CD4-positive, alpha-beta T cell (primary cell): ENCODE data around the gene AHCYL2. TPM values are rescaled to one million over a fixed set of nuclear protein-coding genes. Genes with fewer than 3 reads are reported as not detected.

Experiments used
- ATAC-seq: fragments of 200-7000 bp; cut with Tn5 transposase; one replicate; pipeline ENCODE4 v1.10.0; 2022; ENCODE audit warnings: mild to moderate bottlenecking; ENCODE audit not compliant: poor library complexity
- CTCF ChIA-PET: fragments of 350-600 bp; sonication (Branson Sonifier 250); formaldehyde crosslinking; loops from one replicate; lab custom pipeline; 2021; ENCODE audit warnings: antibody characterized with exemption, inconsistent platforms; lab: Charles Lee
- POLR2A ChIA-PET: fragments of 350-600 bp; sonication (Branson Sonifier 250); formaldehyde crosslinking; loops from one replicate; lab custom pipeline; 2021; ENCODE audit warnings: antibody characterized with exemption, inconsistent platforms; lab: Charles Lee
- DNase-seq, 14 experiments: peaks; one replicate each; pipeline ENCODE4 v3.0.0-alpha.2; 2013 to 2020; ENCODE audit warnings: mixed read lengths in 2 of 14
- H3K27ac ChIP-seq, 2 donors: one replicate each; pipeline versions ENCODE4 v1.5.1 to v1.7.0; 2013; ENCODE audit warnings: low read length in 2 of 2, low read depth in 1 of 2, mild to moderate bottlenecking in 1 of 2
- H3K27me3 ChIP-seq, 2 experiments: 1 replicate in 1 of 2; 2 replicates in 1 of 2; pipeline versions ENCODE4 v1.6.1 to v1.7.0; 2013; ENCODE audit warnings: low read length in 2 of 2, control low read depth in 1 of 2, mild to moderate bottlenecking in 1 of 2, moderate library complexity in 1 of 2; ENCODE audit not compliant: insufficient read depth in 2 of 2, control insufficient read depth in 1 of 2
- H3K36me3 ChIP-seq: one replicate; pipeline ENCODE4 v1.6.1; 2013; ENCODE audit warnings: low read length, control low read depth; ENCODE audit not compliant: insufficient read depth
- H3K4me1 ChIP-seq: one replicate; pipeline ENCODE4 v1.6.1; 2013; ENCODE audit warnings: low read length, control low read depth; ENCODE audit not compliant: insufficient read depth
- H3K4me3 ChIP-seq: one replicate; pipeline ENCODE4 v1.5.1; 2013; ENCODE audit warnings: mild to moderate bottlenecking, low read length, moderate library complexity
- H3K9me3 ChIP-seq, 2 experiments: 1 replicate in 1 of 2; 2 replicates in 1 of 2; pipeline versions ENCODE4 v1.6.1 to v1.7.0; 2013; ENCODE audit warnings: low read length in 2 of 2, mild to moderate bottlenecking in 2 of 2, control low read depth in 1 of 2, moderate library complexity in 1 of 2; ENCODE audit not compliant: control insufficient read depth in 1 of 2, insufficient read depth in 1 of 2
- H3K27ac Mint-ChIP-seq: one replicate; pipeline ENCODE4 v1.8.0; 2020; ENCODE audit warnings: mixed read lengths
- H3K27me3 Mint-ChIP-seq: one replicate; pipeline ENCODE4 v1.8.0; 2021; ENCODE audit warnings: mixed read lengths
- H3K36me3 Mint-ChIP-seq: one replicate; pipeline ENCODE4 v1.8.0; 2021; ENCODE audit warnings: low read depth, mixed read lengths
- H3K4me1 Mint-ChIP-seq: one replicate; pipeline ENCODE4 v1.8.0; 2021; ENCODE audit warnings: low read depth, mixed read lengths
- H3K4me3 Mint-ChIP-seq: one replicate; pipeline ENCODE4 v1.8.0; 2020; ENCODE audit warnings: mild to moderate bottlenecking, mixed read lengths
- H3K9me3 Mint-ChIP-seq: one replicate; pipeline ENCODE4 v1.8.0; 2020; ENCODE audit warnings: mixed read lengths
- intact Hi-C, 2 experiments: fragments of 100-400 bp; cut with DNase I in 1 of 2; cut with micrococcal nuclease in 1 of 2; formaldehyde crosslinking; loops; one replicate each; pipeline versions ENCODE4 v1.15.1 to v1.9.0; 2023 to 2025; cut with DNase I, micrococcal nuclease
- total RNA-seq, 174 experiments: library from RNA in 2 of 174; stranded (reverse) in 2 of 174; gene quantifications; one replicate each; pipeline ENCODE4 v1.2.3 and lab custom pipeline; 2021 to 2026
- TF ChIP-seq, protein P1 (sequence below): fragments of 200-600 bp; IDR thresholded peaks from one replicate; pipeline ENCODE4 v1.8.0; 2022; ENCODE audit warnings: antibody characterized with exemption, mild to moderate bottlenecking

AHCYL2 gene
- total RNA-seq, 2 experiments from 2014 or later: 5.8 to 6.0 TPM

DNA sequence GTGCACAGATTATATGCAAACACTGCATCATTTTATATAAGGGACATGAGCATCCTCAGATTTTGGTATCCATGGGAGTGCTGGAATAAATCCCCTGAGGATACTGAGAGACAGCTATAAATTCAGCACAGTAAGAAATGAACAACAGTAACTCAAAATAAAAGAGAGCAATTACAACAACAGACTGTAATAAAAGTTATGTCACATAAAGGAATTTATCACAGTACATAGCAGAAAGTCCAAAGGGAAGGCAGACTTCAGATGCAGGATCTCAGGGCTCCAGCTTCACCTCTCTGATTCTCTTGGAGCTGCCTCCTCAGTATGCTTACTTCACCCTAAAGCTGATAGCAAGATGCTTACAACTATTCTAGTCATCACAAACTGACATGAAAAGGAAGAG is 165.5 kb downstream of the AHCYL2 start:
- Histone ChIP-seq H3K27ac (no peak overlapping the region), H3K36me3 (peaks cover 25% of the 10 kb centered on the region), H3K4me1 (no peaks in the 10 kb centered on the region), H3K9me3 (no peaks in the 10 kb centered on the region), H3K27me3 (no peaks in the 10 kb centered on the region), H3K4me3 (no peak overlapping the region)
- intact Hi-C loops: no loop called here
- H3K4me3 Mint-ChIP-seq: no peak overlapping the region
- ATAC-seq: no peak
- no peaks in the 10 kb centered on the region for H3K27me3 Mint-ChIP-seq
- H3K27ac Mint-ChIP-seq: no peak overlapping the region
- peaks cover 77% of the 10 kb centered on the region for H3K36me3 Mint-ChIP-seq
- TF ChIP-seq, protein P1, sequence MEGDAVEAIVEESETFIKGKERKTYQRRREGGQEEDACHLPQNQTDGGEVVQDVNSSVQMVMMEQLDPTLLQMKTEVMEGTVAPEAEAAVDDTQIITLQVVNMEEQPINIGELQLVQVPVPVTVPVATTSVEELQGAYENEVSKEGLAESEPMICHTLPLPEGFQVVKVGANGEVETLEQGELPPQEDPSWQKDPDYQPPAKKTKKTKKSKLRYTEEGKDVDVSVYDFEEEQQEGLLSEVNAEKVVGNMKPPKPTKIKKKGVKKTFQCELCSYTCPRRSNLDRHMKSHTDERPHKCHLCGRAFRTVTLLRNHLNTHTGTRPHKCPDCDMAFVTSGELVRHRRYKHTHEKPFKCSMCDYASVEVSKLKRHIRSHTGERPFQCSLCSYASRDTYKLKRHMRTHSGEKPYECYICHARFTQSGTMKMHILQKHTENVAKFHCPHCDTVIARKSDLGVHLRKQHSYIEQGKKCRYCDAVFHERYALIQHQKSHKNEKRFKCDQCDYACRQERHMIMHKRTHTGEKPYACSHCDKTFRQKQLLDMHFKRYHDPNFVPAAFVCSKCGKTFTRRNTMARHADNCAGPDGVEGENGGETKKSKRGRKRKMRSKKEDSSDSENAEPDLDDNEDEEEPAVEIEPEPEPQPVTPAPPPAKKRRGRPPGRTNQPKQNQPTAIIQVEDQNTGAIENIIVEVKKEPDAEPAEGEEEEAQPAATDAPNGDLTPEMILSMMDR: no peak
- DNase-seq: no peak
- no peaks in the 10 kb centered on the region for H3K4me1 Mint-ChIP-seq
- H3K9me3 Mint-ChIP-seq: no peaks in the 10 kb centered on the region
- ChIA-PET POLR2A (interaction anchor here (1.2 kb wide), 1 partner anchor 14 kb away, joined by 3 read pairs; no protein-coding TSS in a partner anchor), CTCF (interaction anchor here (0.6 to 1.3 kb wide), 2 partner anchors 11 to 1261 kb away, joined by 3 to 4 read pairs; no protein-coding TSS in a partner anchor)

DNA sequence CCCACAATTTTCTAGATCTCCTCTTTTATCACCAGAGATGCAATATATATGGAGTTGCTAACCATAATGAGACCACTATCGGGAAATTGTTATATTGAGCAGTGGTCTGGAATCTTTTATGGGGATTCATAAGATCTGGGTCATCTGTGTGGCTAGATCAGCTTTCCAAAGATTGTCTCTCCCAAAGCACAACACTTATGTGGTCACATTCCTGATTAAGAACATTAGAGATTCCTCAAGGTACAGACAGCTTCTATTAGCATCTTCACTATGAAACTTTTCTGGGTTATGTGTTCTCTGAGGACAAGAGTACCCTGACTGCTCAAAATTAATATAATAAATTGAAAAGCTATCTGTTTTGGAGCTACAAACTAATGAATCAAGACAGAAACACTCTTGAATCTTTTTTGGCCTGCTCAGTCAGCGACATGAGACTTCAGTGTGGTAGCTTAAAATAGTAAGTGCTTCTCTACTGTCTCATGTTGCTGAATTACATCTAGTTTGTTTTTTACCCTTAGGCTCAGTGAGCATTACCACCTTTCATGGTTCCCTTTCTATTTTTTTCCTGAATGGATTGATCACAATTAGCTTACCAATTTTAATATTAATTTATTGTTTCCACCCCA is 166.8 kb downstream of the AHCYL2 start:
- DNase-seq (no peak), ATAC-seq (no peak)
- Mint-ChIP-seq H3K4me3 (no peak overlapping the region), H3K4me1 (no peaks in the 10 kb centered on the region), H3K27me3 (no peaks in the 10 kb centered on the region), H3K9me3 (no peaks in the 10 kb centered on the region), H3K36me3 (peaks cover 82% of the 10 kb centered on the region), H3K27ac (no peak overlapping the region)
- Histone ChIP-seq H3K4me3 (no peak overlapping the region), H3K27ac (no peak overlapping the region), H3K27me3 (no peaks in the 10 kb centered on the region), H3K9me3 (no peaks in the 10 kb centered on the region), H3K36me3 (peaks cover 25% of the 10 kb centered on the region), H3K4me1 (no peaks in the 10 kb centered on the region)
- ChIA-PET CTCF (interaction anchor here (1.1 kb wide), 1 partner anchor 12 kb away, joined by 3 read pairs; no protein-coding TSS in a partner anchor), POLR2A (no interaction called here)
- TF ChIP-seq, protein P1: no peak
- intact Hi-C loops: no loop called here

DNA sequence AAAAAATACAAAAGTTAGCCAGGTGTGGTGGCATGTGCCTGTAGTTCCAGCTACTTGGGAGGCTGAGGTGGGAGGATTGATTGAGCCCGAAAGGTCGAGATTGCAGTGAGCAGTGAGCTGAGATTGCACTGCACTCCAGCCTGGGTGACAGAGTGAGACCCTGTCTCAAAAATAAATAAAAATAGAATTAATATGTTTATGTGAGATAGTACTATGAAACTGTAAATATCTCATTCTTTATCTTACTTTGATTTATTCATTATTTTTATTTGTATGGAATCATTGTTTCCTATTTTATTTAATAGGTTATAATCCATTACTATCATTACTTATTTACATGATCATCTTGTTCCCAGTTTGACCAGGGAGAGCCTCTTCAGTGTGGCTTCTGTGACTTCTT is 168.4 kb downstream of the AHCYL2 start:
- Histone ChIP-seq H3K36me3 (peaks cover 30% of the 10 kb centered on the region), H3K4me3 (no peak overlapping the region), H3K4me1 (no peaks in the 10 kb centered on the region), H3K9me3 (no peaks in the 10 kb centered on the region), H3K27ac (no peak overlapping the region), H3K27me3 (no peaks in the 10 kb centered on the region)
- ATAC-seq (no peak), DNase-seq (no peak)
- CTCF ChIA-PET: no interaction called here
- H3K4me1 Mint-ChIP-seq: no peaks in the 10 kb centered on the region
- H3K4me3 Mint-ChIP-seq: no peak overlapping the region
- H3K27ac Mint-ChIP-seq: no peak overlapping the region
- no peaks in the 10 kb centered on the region for H3K27me3 Mint-ChIP-seq
- TF ChIP-seq, protein P1: no peak
- H3K36me3 Mint-ChIP-seq: peaks cover 76% of the 10 kb centered on the region
- POLR2A ChIA-PET: no interaction called here
- no peaks in the 10 kb centered on the region for H3K9me3 Mint-ChIP-seq
- intact Hi-C loops: no loop called here
